ENCODE measurements around the gene GLT1D1. TPM values are rescaled to one million over a fixed set of nuclear protein-coding genes. Genes with fewer than 3 reads are reported as not detected.

GLT1D1 gene
- total RNA-seq, 1 experiment from 2014 or later, result not detected

DNA sequence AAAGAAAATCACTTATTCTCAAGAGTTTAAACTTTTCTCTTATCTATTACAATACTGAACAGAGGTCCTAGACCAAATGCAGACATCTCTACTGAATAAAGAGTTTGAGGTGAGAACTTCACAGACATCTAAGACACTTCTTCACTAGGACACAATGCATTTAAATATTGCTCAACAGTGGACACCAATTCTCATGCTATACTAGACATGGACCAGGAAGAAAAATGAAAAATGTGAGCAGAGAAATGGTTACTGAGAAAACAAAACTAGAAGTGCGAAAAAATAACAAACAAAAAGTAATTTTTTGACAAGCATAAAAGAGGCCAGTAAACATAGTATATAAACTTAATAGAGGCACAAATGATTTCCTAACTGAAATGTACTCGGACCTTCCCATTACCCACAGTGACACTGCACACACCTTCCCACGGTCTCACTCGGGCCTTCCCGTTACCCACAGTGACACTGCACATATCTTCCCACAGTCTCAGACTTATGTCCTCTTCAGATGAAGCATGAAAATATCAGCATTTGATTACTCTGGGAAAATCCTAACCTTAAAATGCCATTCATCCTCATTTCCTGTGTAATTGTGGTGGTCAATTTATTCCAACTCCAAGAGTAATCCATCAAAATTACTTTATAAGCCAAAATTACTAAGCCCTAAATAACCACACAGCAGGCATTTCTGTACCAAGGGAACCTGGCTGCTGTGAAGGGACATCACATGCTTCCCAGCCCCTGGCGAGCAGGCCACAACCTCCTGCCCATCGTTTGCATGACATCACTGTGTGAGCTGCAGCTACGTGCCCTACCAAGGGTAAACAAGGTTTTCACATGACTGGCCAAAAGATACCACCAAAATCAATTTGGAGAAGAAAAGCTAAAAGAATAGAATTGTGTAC, 35.9 kb upstream of the GLT1D1 start:
- H3K4me3 ChIP-seq (replicated peaks in 1 of 2; ENCODE audit: low read depth in 1 of 2, low read length in 2 of 2), result no peak overlapping the region
- H3K9me3 ChIP-seq (ENCODE audit: control insufficient read depth in 1 of 2, insufficient read depth in 1 of 2, low read depth in 1 of 2, low read length in 2 of 2), result no peaks in the 10 kb centered on the region
- RAD21 ChIA-PET (ENCODE audit: low non-redundant PET in 1 of 2, low total read pairs in 2 of 2, uncharacterized antibody in 2 of 2, unreplicated experiment in 2 of 2), result no interaction called here
- no peak for DNase-seq (ENCODE audit: low read depth, low spot score)
- peaks cover 5 to 14% of the 10 kb centered on the region in 2 experiments; a peak in 2 of 4 replicates for H3K36me3 ChIP-seq (ENCODE audit: control insufficient read depth in 1 of 2, insufficient read depth in 2 of 2, low read length in 2 of 2)
- BruUV-seq (replicated peaks), result no TSS peak
- H4K20me1 ChIP-seq (ENCODE audit: insufficient read depth), result no peaks in the 10 kb centered on the region
- no peak overlapping the region for H3K9ac ChIP-seq (ENCODE audit: low read length)
- H3K4me1 ChIP-seq (ENCODE audit: control insufficient read depth in 1 of 2, insufficient read depth in 2 of 2, low read length in 2 of 2), result peaks cover 0 to 5% of the 10 kb centered on the region in 2 experiments; a peak in 1 of 4 replicates
- H3K4me2 ChIP-seq (ENCODE audit: low read length), result no peak overlapping the region
- ATAC-seq, result no peak
- H3K27ac ChIP-seq (ENCODE audit: low read depth, low read length), result no peak overlapping the region
- no peaks in the 10 kb centered on the region for H3K27me3 ChIP-seq (ENCODE audit: insufficient read depth, low read length)
- intact Hi-C loops (cut with micrococcal nuclease), result no loop called here
- TF ChIP-seq FOSL1 (IDR thresholded peaks at IDR 0.05; ENCODE audit: low read depth) (no peak), CBX3 (IDR thresholded peaks at IDR 0.05; ENCODE audit: low read depth) (no peak), EZH2 (IDR thresholded peaks at IDR 0.05) (no peak), SP1 (IDR thresholded peaks at IDR 0.05; ENCODE audit: low read depth) (no peak), POLR2A (IDR thresholded peaks at IDR 0.05; ENCODE audit: borderline replicate concordance, extremely low read depth, insufficient read depth, insufficient read length) (no peak), YY1 (IDR thresholded peaks at IDR 0.05; ENCODE audit: extremely low read depth, insufficient replicate concordance, low read depth, low read length) (no peak), POLR2AphosphoS5 (IDR thresholded peaks at IDR 0.05; ENCODE audit: low read depth, low read length) (no peak), RAD21 (IDR thresholded peaks at IDR 0.05; ENCODE audit: low read depth) (no peak), CEBPB (IDR thresholded peaks at IDR 0.05; ENCODE audit: low read depth) (no peak), TCF7L2 (IDR thresholded peaks at IDR 0.05; ENCODE audit: borderline replicate concordance, extremely low read depth, insufficient read depth, insufficient read length) (no peak), ZFX (IDR thresholded peaks at IDR 0.05) (no peak), SIN3A (IDR thresholded peaks at IDR 0.05; ENCODE audit: low read depth) (no peak), ZNF274 (IDR thresholded peaks at IDR 0.05; ENCODE audit: low read depth, low read length) (no peak), EGR1 (IDR thresholded peaks at IDR 0.05; ENCODE audit: low read depth) (no peak), SRF (IDR thresholded peaks at IDR 0.05; ENCODE audit: low read depth) (no peak), EZH2phosphoT487 (IDR thresholded peaks at IDR 0.05; ENCODE audit: borderline replicate concordance) (no peak), JUND (IDR thresholded peaks at IDR 0.05) (no peak)
- TF ChIP-seq, protein P1, sequence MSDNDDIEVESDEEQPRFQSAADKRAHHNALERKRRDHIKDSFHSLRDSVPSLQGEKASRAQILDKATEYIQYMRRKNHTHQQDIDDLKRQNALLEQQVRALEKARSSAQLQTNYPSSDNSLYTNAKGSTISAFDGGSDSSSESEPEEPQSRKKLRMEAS (IDR thresholded peaks at IDR 0.05), result no peak
- TF ChIP-seq, protein P2, sequence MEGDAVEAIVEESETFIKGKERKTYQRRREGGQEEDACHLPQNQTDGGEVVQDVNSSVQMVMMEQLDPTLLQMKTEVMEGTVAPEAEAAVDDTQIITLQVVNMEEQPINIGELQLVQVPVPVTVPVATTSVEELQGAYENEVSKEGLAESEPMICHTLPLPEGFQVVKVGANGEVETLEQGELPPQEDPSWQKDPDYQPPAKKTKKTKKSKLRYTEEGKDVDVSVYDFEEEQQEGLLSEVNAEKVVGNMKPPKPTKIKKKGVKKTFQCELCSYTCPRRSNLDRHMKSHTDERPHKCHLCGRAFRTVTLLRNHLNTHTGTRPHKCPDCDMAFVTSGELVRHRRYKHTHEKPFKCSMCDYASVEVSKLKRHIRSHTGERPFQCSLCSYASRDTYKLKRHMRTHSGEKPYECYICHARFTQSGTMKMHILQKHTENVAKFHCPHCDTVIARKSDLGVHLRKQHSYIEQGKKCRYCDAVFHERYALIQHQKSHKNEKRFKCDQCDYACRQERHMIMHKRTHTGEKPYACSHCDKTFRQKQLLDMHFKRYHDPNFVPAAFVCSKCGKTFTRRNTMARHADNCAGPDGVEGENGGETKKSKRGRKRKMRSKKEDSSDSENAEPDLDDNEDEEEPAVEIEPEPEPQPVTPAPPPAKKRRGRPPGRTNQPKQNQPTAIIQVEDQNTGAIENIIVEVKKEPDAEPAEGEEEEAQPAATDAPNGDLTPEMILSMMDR (IDR thresholded peaks at IDR 0.05 in 2 of 3, conservative IDR thresholded peaks at IDR 0.05 in 1 of 3; ENCODE audit: borderline replicate concordance in 1 of 3, insufficient read depth in 1 of 3, low read depth in 2 of 3, low read length in 2 of 3), result no peak
- TF ChIP-seq, protein P3, sequence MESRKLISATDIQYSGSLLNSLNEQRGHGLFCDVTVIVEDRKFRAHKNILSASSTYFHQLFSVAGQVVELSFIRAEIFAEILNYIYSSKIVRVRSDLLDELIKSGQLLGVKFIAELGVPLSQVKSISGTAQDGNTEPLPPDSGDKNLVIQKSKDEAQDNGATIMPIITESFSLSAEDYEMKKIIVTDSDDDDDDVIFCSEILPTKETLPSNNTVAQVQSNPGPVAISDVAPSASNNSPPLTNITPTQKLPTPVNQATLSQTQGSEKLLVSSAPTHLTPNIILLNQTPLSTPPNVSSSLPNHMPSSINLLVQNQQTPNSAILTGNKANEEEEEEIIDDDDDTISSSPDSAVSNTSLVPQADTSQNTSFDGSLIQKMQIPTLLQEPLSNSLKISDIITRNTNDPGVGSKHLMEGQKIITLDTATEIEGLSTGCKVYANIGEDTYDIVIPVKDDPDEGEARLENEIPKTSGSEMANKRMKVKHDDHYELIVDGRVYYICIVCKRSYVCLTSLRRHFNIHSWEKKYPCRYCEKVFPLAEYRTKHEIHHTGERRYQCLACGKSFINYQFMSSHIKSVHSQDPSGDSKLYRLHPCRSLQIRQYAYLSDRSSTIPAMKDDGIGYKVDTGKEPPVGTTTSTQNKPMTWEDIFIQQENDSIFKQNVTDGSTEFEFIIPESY (IDR thresholded peaks at IDR 0.05; ENCODE audit: extremely low read depth, insufficient replicate concordance, low read length), result no peak
- CTCF ChIA-PET, result no interaction called here
- POLR2A ChIA-PET, result no interaction called here
- no peak overlapping the region for H2AFZ ChIP-seq (ENCODE audit: low read depth, low read length, poor library complexity, severe bottlenecking)
- peaks cover 100% of the 10 kb centered on the region for H3K79me2 ChIP-seq (ENCODE audit: insufficient read depth, low read length)
- H3K9me2 ChIP-seq (ENCODE audit: insufficient read depth), result no peaks in the 10 kb centered on the region
